Prostate gland (tissue), 2 donors: ENCODE results near the gene CCDC70. TPM values are rescaled to one million over a fixed set of nuclear protein-coding genes. Genes with fewer than 3 reads are reported as not detected.
A peak's percentile ranks its signal among the peaks of the same experiment; 100 is the strongest.

ENCODE experiments used
- DNase-seq: peaks from one replicate; pipeline ENCODE4 v3.0.0-alpha.2; 2019; ENCODE audit warnings: low spot score
- H3K27ac ChIP-seq, 2 donors: fragments of 200-600 bp; sonication (generic); 2 replicates each; pipeline ENCODE4 v1.5.1; 2017 to 2019
- H3K27me3 ChIP-seq: fragments of 200-600 bp; sonication (generic); replicated peaks from 2 replicates; pipeline ENCODE4 v1.5.1; 2019; ENCODE audit not compliant: insufficient read depth
- H3K36me3 ChIP-seq, 2 donors: fragments of 200-600 bp; sonication (generic); 1 replicate in 1 of 2; 2 replicates in 1 of 2; pipeline versions ENCODE4 v1.5.1 to v1.8.1; 2017 to 2019
- H3K4me1 ChIP-seq: fragments of 200-600 bp; sonication (generic); replicated peaks from 2 replicates; pipeline ENCODE4 v1.5.1; 2019
- H3K4me3 ChIP-seq, 2 donors: fragments of 200-600 bp; sonication (generic); 2 replicates each; pipeline ENCODE4 v1.5.1; 2017 to 2019
- H3K9me3 ChIP-seq: fragments of 200-600 bp; sonication (generic); 2 replicates; pipeline ENCODE4 v1.5.1; 2017
- POLR2A ChIP-seq: fragments of 450-650 bp; IDR thresholded peaks from one replicate; pipeline ENCODE4 v1.6.1; 2016; ENCODE audit warnings: antibody characterized with exemption, mild to moderate bottlenecking
- POLR2AphosphoS5 ChIP-seq: sonication (generic); formaldehyde crosslinking; IDR thresholded peaks from one replicate; pipeline ENCODE4 v1.6.1; 2017; ENCODE audit warnings: antibody characterized with exemption
- WGBS: methylation state at CpG from one replicate; pipeline ENCODE4 v1.1.5; 2018; 5-methylcytosine and 5-hydroxymethylcytosine counted together
- intact Hi-C: fragments of 100-400 bp; cut with DNase I; formaldehyde crosslinking; loops from one replicate; pipeline ENCODE4 v1.14.2; 2022
- total RNA-seq, 2 donors: library from RNA; depleted of rRNA; stranded (reverse); fragments of >200 nt; gene quantifications; one replicate each; pipeline ENCODE4 v1.1.0, GENCODE V29; 2016
- TF ChIP-seq, protein P1 (sequence below), 4 experiments: fragments of 200-600 bp in 2 of 4; fragments of 450-650 bp in 2 of 4; sonication (generic) in 2 of 4; IDR thresholded peaks; 1 replicate in 3 of 4; 2 replicates in 1 of 4; pipeline ENCODE4 v1.5.1; 2016 to 2019; ENCODE audit warnings: antibody characterized with exemption in 4 of 4, mild to moderate bottlenecking in 2 of 4, moderate library complexity in 2 of 4

The CCDC70 gene
- total RNA-seq, 2 donors from 2014 or later: 11.5 TPM; not detected in 1

DNA sequence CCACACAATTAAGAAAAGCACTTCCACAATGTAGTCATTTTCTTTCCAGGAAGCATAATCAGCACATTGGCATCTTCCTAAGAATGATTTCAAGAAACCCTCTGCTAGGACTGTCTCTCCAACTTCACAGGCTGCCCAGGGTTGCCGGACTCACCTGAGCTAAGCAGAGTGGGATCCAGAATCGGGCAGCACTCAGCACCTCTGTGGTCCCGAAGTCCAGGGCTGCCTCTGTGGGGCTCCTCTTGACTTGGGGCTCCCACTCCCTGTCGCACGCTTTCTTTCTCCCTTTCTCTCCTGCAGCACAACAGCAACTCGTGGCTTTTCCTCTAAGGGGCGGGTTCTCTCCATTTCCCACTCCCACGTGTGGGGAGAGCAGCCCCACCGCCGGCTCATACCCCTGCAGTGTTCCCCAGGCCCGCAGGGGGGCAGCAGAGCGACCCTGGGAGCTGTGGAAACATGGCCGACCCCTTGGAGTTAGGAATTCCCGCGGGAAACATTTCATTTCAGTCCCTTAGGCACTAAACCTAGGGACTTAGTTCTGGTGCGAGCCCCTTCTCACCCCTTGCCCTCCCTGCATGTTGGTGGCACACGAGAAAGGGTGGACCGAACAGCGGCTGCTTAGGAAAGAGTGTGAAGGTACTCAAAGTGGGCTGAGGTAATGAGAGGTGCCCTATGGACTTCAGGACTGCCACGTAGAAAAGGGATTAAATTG is 16.8 kb upstream of the CCDC70 start, which contains the start of gene TMEM272:
Gene TMEM272, minus strand, starts transcription at position 316 of the 712 bp plus-strand sequence. CDS start 6,647 bp downstream, outside the sequence.
- WGBS: 44% methylated on average over 20 of the region's 20 CpGs
- intact Hi-C loops: no loop called here
- H3K4me1 ChIP-seq: peaks cover 2% of the 10 kb centered on the region
- DNase-seq: no peak
- no peak within 1 kb of the TSS for H3K27ac ChIP-seq
- TF ChIP-seq POLR2A: no peak
- TF ChIP-seq, protein P1, sequence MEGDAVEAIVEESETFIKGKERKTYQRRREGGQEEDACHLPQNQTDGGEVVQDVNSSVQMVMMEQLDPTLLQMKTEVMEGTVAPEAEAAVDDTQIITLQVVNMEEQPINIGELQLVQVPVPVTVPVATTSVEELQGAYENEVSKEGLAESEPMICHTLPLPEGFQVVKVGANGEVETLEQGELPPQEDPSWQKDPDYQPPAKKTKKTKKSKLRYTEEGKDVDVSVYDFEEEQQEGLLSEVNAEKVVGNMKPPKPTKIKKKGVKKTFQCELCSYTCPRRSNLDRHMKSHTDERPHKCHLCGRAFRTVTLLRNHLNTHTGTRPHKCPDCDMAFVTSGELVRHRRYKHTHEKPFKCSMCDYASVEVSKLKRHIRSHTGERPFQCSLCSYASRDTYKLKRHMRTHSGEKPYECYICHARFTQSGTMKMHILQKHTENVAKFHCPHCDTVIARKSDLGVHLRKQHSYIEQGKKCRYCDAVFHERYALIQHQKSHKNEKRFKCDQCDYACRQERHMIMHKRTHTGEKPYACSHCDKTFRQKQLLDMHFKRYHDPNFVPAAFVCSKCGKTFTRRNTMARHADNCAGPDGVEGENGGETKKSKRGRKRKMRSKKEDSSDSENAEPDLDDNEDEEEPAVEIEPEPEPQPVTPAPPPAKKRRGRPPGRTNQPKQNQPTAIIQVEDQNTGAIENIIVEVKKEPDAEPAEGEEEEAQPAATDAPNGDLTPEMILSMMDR (IDR thresholded peaks at IDR 0.05): peak; percentile 48 to 57 (median 54)
- H3K4me3 ChIP-seq: no peak within 1 kb of the TSS
- no peaks in the 10 kb centered on the region for H3K27me3 ChIP-seq
- H3K9me3 ChIP-seq: no peaks in the 10 kb centered on the region
- H3K36me3 ChIP-seq: no peaks in the 10 kb centered on the region

DNA sequence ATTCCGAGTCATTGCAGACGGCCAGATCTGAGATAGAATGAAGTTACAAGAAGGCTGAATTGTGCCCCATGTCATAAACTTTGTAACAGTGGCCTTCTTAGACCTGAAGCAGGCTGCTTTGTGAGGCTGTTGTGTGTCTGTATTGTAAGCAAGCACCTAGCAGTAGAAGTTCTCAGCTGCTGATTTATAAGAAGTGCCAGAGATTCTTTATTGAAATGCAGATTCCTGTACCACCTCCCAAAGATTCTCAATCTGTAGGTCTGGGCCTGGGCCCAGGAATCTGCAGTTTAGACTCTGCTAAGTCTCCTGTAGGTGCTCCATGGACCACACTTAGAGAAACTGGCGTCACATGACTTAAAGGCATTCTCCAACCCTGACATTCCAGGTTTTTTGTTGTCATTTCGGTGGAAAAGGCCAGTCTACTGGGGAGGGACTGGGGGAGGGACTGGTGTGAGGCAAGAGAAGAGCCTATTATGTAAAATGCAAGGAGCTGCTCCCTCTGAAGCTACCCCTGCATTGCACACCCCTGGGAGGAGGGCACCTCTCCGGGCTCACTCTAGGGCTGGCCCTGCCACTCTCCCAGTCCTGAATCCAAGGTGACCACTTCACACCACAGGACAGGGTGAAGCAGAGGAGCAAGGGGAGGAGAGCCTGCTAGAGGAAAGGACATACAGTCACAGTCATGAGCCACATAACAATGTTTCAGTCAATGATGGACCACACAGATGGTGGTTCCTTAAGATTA is 16.0 kb upstream of the CCDC70 start:
- intact Hi-C loops: no loop called here
- no peaks in the 10 kb centered on the region for H3K36me3 ChIP-seq
- TF ChIP-seq POLR2A (no peak), POLR2AphosphoS5 (no peak)
- TF ChIP-seq, protein P1 (IDR thresholded peaks at IDR 0.05): no peak
- H3K9me3 ChIP-seq: no peaks in the 10 kb centered on the region
- WGBS: 61% methylated on average over 4 of the region's 5 CpGs
- peaks cover 2% of the 10 kb centered on the region for H3K4me1 ChIP-seq
- no peak overlapping the region for H3K27ac ChIP-seq
- no peak for DNase-seq
- H3K4me3 ChIP-seq: no peak overlapping the region
- no peaks in the 10 kb centered on the region for H3K27me3 ChIP-seq

DNA sequence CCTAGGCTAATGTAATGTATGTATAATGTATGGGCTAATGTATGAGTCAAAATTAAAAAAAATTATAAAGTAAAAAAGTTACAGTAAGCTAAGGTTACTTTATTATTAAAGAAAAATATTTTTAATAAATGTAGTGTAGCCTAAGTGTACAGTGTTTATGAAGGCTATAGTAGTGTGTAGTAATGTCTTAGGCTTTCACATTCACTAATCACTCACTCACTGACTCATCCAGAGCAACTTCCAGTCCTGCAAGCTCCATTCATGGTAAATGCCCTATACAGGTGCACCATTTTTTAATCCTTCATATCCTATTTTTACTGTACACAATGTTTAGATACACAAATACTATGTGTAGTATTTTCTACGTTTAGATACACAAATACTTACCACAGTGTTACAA is 15.0 kb upstream of the CCDC70 start:
- intact Hi-C loops: no loop called here
- WGBS: 92% methylated on average over 1 of the region's 1 CpG
- Histone ChIP-seq H3K27ac (no peak overlapping the region), H3K9me3 (no peaks in the 10 kb centered on the region), H3K36me3 (no peaks in the 10 kb centered on the region), H3K4me1 (peaks cover 2% of the 10 kb centered on the region), H3K27me3 (no peaks in the 10 kb centered on the region), H3K4me3 (no peak overlapping the region)
- DNase-seq: no peak
- TF ChIP-seq POLR2A (no peak), POLR2AphosphoS5 (no peak)
- TF ChIP-seq, protein P1 (IDR thresholded peaks at IDR 0.05): no peak

DNA sequence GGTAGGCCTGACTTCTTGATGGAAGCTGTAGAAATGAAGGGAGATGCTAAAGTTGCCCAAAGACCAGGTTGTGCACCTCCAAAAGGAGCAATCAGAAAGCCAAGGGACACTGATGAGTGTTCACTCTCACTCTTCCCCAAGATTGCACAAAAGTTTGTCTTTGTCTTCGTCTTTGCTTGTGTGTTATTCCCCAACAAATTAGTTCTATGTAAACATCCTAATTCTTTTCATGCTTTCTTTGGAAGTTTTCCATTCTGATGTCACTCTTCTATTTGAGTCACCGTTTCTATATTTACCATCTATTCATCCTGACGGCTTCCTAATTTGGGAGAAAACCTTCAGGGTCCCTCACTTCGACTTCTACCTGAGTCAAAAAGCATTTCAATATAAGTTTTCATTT is 13.1 kb upstream of the CCDC70 start:
- Histone ChIP-seq H3K9me3 (no peaks in the 10 kb centered on the region), H3K27me3 (no peaks in the 10 kb centered on the region), H3K4me1 (peaks cover 2% of the 10 kb centered on the region), H3K4me3 (no peak overlapping the region), H3K36me3 (no peaks in the 10 kb centered on the region), H3K27ac (no peak overlapping the region)
- TF ChIP-seq, protein P1 (IDR thresholded peaks at IDR 0.05): no peak
- TF ChIP-seq POLR2AphosphoS5: no peak
- TF ChIP-seq POLR2A: no peak
- WGBS: 30% methylated on average over 4 of the region's 4 CpGs
- no peak for DNase-seq
- intact Hi-C loops: no loop called here
